HL-60 (cell line): ENCODE data around the gene ADD2.

Source experiments
- DNase-seq, 2 experiments: peaks; one replicate each; pipeline ENCODE4 v3.0.0-alpha.2; 2010 to 2020; ENCODE audit warnings: low read depth in 1 of 2, low spot score in 1 of 2
- H3K27ac ChIP-seq: fragments of 250-450 bp; sonication (Bioruptor Pico); replicated peaks from 2 replicates; pipeline ENCODE4 v1.5.1; 2020; ENCODE audit warnings: mild to moderate bottlenecking, moderate library complexity
- H3K27me3 ChIP-seq: fragments of 250-450 bp; sonication (Bioruptor Pico); 2 replicates; pipeline ENCODE4 v1.5.1; 2021; ENCODE audit warnings: mild to moderate bottlenecking, moderate library complexity; ENCODE audit not compliant: insufficient read depth, poor library complexity, severe bottlenecking
- H3K4me3 ChIP-seq: replicated peaks from 2 replicates; pipeline ENCODE4 v1.5.1; 2011; ENCODE audit warnings: mild to moderate bottlenecking, control low read depth, low read length; ENCODE audit not compliant: insufficient read depth
- GABPA ChIP-seq: IDR thresholded peaks from 2 replicates; pipeline ENCODE4 v1.6.1; 2012; ENCODE audit warnings: low read depth
- POLR2AphosphoS5 ChIP-seq: IDR thresholded peaks from 2 replicates; pipeline ENCODE4 v1.6.1; 2012; ENCODE audit warnings: low read depth
- SPI1 ChIP-seq: IDR thresholded peaks from 2 replicates; pipeline ENCODE4 v1.6.1; 2012; ENCODE audit warnings: low read depth, mild to moderate bottlenecking, borderline replicate concordance
- TF ChIP-seq, protein P1 (sequence below): IDR thresholded peaks from one replicate; pipeline ENCODE4 v1.5.1; 2011; ENCODE audit warnings: low read length, control low read depth, inconsistent platforms; ENCODE audit not compliant: insufficient read depth
- TF ChIP-seq, protein P2 (sequence below): IDR thresholded peaks from 2 replicates; pipeline ENCODE4 v1.6.1; 2012; ENCODE audit warnings: low read depth; ENCODE audit not compliant: insufficient replicate concordance

ADD2 gene

DNA sequence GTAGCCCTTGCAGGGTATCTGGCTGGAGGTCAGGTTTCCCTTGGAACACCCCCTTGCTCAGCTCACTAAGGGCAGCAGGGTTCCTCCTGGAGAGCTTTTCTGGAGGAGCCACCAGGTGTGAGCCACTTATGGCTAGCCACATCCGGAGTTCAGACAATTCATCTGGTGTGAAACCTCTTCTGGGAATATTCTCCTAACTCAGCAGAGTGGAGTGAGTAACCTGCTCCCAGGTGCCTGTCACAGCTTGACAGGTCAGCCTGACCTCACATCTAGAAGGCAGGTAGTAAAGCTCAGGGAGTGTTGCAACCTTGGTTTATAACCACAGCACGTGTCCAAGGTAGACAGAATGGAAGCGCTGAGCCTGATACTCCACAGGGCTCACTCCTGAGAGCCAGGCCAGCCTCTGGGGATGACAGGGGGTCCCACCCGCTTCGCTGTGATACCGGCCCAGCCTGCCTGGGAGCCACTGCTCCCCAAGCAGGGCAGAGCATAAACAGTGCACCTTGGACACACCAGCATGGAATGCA is 151.8 kb downstream of the ADD2 start:
- H3K4me3 ChIP-seq: no peak overlapping the region
- H3K27ac ChIP-seq: no peak overlapping the region
- H3K27me3 ChIP-seq: peaks cover 13% of the 10 kb centered on the region
- no peak for TF ChIP-seq SPI1
- TF ChIP-seq POLR2AphosphoS5: no peak
- no peak for TF ChIP-seq GABPA
- TF ChIP-seq, protein P1, sequence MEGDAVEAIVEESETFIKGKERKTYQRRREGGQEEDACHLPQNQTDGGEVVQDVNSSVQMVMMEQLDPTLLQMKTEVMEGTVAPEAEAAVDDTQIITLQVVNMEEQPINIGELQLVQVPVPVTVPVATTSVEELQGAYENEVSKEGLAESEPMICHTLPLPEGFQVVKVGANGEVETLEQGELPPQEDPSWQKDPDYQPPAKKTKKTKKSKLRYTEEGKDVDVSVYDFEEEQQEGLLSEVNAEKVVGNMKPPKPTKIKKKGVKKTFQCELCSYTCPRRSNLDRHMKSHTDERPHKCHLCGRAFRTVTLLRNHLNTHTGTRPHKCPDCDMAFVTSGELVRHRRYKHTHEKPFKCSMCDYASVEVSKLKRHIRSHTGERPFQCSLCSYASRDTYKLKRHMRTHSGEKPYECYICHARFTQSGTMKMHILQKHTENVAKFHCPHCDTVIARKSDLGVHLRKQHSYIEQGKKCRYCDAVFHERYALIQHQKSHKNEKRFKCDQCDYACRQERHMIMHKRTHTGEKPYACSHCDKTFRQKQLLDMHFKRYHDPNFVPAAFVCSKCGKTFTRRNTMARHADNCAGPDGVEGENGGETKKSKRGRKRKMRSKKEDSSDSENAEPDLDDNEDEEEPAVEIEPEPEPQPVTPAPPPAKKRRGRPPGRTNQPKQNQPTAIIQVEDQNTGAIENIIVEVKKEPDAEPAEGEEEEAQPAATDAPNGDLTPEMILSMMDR: no peak
- TF ChIP-seq, protein P2, sequence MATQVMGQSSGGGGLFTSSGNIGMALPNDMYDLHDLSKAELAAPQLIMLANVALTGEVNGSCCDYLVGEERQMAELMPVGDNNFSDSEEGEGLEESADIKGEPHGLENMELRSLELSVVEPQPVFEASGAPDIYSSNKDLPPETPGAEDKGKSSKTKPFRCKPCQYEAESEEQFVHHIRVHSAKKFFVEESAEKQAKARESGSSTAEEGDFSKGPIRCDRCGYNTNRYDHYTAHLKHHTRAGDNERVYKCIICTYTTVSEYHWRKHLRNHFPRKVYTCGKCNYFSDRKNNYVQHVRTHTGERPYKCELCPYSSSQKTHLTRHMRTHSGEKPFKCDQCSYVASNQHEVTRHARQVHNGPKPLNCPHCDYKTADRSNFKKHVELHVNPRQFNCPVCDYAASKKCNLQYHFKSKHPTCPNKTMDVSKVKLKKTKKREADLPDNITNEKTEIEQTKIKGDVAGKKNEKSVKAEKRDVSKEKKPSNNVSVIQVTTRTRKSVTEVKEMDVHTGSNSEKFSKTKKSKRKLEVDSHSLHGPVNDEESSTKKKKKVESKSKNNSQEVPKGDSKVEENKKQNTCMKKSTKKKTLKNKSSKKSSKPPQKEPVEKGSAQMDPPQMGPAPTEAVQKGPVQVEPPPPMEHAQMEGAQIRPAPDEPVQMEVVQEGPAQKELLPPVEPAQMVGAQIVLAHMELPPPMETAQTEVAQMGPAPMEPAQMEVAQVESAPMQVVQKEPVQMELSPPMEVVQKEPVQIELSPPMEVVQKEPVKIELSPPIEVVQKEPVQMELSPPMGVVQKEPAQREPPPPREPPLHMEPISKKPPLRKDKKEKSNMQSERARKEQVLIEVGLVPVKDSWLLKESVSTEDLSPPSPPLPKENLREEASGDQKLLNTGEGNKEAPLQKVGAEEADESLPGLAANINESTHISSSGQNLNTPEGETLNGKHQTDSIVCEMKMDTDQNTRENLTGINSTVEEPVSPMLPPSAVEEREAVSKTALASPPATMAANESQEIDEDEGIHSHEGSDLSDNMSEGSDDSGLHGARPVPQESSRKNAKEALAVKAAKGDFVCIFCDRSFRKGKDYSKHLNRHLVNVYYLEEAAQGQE: no peak
- DNase-seq: no peak

DNA sequence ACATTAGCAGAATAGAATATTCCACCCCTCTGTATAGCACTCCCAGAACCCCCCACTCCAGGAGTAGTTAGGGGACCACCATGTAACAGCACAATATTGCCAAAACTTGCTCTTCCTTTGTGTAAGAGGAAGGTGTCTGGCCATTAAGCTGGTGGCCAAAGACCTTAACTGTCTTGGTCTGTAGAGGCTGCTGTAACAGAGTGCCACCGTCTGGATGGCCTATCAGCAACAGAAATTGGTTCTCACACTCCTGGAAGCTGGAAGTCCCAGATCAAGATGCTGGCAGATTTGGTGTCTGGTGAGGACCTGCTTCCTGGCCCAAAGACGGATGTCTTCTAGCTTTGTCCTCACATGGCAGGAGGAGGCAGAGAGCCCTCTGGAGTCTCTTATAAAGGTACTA is 152.8 kb downstream of the ADD2 start:
- Histone ChIP-seq H3K27me3 (peaks cover 5% of the 10 kb centered on the region), H3K27ac (no peak overlapping the region), H3K4me3 (no peak overlapping the region)
- no peak for DNase-seq
- TF ChIP-seq POLR2AphosphoS5: no peak
- TF ChIP-seq, protein P2: no peak
- TF ChIP-seq, protein P1: no peak
- no peak for TF ChIP-seq SPI1
- TF ChIP-seq GABPA: no peak

DNA sequence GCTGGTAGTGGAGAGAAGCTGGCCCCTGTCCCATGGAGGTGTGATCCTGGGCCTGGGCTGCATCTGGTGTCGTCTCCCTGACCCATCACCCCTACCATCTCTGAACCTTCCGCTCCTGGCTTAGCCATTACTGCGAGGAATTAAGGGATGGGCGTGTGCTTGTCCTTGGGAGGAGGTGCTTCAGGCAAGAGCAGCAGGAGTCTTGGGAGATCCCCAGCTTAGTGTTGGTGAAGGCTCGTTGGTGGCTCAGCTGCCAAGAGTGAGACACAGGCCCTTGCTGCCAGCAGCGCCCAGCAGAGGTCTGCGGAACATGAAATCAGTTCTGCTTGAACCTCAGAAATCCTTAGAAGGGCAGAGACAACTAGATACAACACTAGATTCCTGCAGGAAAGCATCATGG is 154.5 kb downstream of the ADD2 start:
- no peak for TF ChIP-seq POLR2AphosphoS5
- DNase-seq: no peak
- Histone ChIP-seq H3K27me3 (no peaks in the 10 kb centered on the region), H3K27ac (no peak overlapping the region), H3K4me3 (no peak overlapping the region)

DNA sequence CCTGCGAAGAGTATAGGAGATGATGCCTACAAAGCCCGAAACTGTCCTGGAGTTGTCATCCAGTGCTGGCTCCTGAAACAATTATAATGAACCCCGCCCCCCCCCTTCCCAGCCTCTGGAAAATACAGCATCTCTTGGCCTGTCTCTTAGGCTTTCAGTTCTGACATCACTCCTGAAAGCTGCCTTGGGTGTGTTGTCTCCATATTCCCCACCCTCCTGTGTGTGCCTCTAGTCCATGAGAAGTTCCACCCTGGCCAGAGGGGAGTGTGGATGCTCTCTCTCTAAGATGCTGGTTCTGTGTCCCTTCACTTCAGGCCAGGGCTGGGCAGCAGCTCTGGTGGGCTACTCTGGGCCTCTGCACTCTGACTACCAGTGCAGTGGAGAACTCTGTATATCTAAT is 155.4 kb downstream of the ADD2 start:
- Histone ChIP-seq H3K4me3 (no peak overlapping the region), H3K27ac (no peak overlapping the region), H3K27me3 (no peaks in the 10 kb centered on the region)
- no peak for DNase-seq
- TF ChIP-seq, protein P1: no peak
